Measurements from ENCODE around the gene SNX5.
A peak's percentile ranks its signal among the peaks of the same experiment; 100 is the strongest.

SNX5 gene

DNA sequence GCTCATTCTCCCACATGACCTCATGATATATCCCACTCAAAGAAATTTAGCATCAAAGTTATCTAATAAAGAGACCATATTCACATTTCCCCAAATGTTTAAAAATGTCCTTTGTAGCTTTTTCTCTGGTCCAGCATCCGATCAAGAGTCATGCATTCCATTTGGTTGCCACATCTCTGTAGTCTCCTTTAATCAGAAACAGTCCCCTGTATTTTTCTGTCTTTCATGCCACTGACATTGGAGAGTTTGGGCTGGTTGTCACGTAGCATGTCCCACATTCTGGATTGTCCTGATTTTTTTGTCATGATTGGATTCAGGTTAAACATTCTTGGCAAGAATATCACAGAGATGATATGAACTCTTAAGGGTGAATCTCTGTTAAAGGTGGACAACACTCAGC, 55.7 kb downstream of the SNX5 start:
- no peak for DNase-seq

DNA sequence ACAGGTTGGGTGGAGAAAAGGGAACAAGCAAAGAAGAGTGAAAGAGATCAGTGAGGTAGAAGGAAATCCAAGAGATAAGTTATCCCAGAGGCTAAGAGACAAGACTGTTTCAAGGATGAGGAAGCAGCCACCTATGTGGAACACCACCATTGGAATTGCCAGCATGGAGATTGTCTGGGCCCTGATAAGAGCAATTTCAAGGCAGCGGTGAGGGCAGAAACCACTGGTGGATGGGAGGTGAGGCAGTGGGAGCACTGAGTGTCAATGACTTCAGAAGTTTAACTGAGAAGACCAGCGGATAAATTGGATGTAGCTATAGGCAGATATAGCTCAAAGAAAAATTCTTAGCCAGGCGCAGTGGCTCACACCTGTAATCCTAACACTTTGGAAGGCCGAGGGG, 56.7 kb downstream of the SNX5 start:
- DNase-seq: no peak

DNA sequence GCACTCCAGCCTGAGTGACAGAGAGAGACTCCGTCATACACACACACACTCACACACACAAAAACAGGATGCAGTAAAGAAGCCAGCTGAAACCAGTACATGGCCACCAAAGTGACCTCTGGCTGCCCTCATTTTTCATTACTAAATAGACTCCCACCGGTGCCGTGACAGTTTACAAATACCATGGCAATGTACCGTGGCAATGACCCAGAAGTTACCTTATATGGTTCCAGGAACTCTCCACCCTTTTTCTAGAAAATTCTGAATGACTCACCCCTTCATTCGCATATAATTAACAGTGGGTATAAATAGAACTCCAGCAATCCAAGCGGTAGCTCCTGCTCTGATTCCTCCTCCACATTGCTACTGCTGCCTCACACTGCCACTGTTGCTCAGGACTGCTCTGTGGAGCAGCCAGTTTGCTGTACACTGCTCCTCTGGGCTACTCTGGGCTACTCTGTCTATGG, 57.7 kb downstream of the SNX5 start:
- no peak for DNase-seq

GRCh38 chr20:17909869-17910321, 58.7 kb downstream of the SNX5 start:
- DNase-seq: no peak

GRCh38 chr20:17905544-17905943, 63.0 kb downstream of the SNX5 start:
- no peak for DNase-seq

GRCh38 chr20:17904027-17904426, 64.6 kb downstream of the SNX5 start:
- no peak for DNase-seq

GRCh38 chr20:17902531-17903083, 66.0 kb downstream of the SNX5 start:
- DNase-seq: no peak

DNA sequence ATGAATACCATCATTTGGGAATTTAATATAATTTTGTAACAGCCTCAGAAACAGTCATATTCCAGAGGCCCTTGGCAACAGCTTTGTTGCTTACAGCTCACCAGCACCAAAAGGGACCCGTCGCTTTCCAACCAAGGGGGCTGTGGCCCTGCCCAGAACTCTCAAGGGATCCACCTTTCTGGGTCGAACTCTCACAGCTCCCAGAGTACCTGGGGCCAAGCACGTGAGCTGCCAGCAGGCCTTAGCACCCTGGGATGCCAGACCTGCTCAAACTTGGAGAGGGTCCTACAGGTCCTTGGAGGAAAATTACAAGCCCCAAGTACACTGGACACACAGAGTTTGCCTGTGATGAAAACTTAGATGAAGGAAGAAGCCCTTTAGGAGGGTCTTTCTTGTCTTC, 66.6 kb downstream of the SNX5 start:
- DNase-seq: no peak

GRCh38 chr20:17898548-17898994, 70.0 kb downstream of the SNX5 start:
- DNase-seq: peak in 8 of 14 donors; percentile 19 to 57 (median 34)

- no peak for DNase-seq
Measured at GRCh38 chr20:17897566-17898307, 70.9 kb downstream of the SNX5 start.

DNA sequence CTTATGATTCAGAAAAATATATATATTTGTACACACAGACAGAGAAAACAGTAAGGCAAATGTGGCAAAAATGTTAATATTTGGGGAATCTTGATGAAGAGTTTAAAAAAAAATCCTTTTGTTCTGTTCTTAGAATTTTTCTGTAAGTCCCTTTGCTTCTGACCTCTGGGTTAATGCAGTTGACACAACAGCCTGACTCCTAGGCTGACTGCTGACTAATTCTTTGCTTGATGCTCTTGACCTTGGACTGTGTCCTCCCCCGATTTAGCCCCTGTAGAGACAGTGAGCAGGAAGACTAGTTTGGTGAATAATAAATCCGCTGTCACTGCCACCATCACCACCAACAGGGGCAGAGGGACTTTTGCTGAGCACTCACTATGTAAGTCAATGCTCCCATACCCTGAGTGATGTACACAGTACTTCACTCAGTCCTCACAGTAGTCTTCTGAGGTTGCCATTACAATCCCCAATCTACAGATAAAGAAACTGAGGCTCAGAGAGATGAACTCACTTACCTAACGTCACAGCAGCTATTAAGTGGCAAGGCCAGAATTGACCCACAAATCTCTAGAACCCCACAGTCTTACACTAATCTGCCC, 71.7 kb downstream of the SNX5 start:
- DNase-seq: no peak

DNA sequence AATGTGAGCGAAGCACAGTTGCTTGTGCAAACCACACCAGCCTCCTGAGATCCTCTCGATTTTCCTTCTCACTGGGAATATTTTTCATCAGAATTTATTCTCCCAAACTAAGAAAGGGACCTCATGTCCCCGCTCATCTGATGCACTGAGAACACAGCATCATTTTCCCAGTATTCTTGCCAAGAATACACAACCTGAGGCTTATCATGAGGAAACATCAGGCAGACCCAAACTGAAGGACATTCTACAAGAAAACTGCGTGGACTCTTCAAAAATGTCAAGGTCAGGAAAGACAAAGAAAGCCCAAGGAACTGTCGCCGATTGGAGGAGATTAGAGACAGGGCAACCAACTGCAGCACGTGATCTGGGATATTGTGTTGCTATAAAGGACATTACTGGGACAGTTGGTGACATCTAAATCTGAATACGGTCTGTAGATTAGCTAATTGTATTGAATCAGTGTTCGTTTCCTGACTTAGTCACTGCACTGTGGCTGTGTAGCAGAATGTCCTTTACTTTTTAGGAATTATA, 72.3 kb downstream of the SNX5 start:
- no peak for DNase-seq

- peak in 9 of 14 donors; percentile 10 to 42 (median 25) for DNase-seq
Measured at GRCh38 chr20:17895641-17896171, 72.9 kb downstream of the SNX5 start.

- DNase-seq: no peak
Measured at GRCh38 chr20:17893445-17893844, 75.1 kb downstream of the SNX5 start.

DNA sequence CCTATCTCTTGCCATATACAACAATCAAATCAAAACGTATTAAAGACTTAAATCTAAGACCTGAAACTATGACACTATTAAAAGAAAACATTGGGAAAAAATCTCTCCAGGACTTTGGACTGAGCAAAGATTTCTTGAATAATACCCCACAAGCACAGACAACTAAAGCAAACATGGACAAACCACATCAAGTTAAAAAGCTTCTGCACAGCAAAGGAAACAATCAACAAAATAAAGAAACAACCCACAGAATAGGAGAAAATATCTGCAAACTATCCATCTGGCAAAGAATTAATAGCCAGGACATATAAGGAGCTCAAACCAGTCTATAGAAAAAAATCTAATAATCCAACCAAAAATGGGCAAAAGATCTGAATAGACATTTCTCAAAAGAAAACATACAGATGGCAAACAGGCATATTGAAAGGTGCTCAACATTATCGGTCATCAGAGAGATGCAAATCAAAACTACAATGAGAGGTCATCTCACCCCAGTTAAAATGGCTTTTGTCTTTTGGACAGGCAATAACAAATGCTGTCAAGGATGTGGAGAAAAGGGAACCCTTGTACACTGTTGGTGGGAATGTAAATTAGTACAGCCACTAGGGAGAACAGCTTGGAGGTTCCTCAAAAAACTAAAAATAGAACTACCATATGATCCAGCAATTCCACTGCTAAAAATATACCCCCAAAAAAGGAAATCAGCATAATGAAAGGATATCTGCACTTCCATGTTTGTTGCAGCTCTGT, 76.2 kb downstream of the SNX5 start:
- no peak for DNase-seq

Data from C1 segment of cervical spinal cord (tissue), 14 donors.